PC-9 (cell line): ENCODE results near the gene LIN28B.

Experiments used
- EZH2 ChIP-seq: fragments of 200-600 bp; sonication (generic); IDR thresholded peaks from 2 replicates; pipeline ENCODE4 v1.8.0; 2017; ENCODE audit warnings: antibody characterized with exemption, low read depth
- TF ChIP-seq, protein P1 (sequence below): fragments of 200-600 bp; sonication (generic); conservative IDR thresholded peaks from 2 replicates; pipeline ENCODE4 v1.6.1; 2017; ENCODE audit warnings: mixed run types, antibody characterized with exemption, mild to moderate bottlenecking, moderate library complexity

DNA sequence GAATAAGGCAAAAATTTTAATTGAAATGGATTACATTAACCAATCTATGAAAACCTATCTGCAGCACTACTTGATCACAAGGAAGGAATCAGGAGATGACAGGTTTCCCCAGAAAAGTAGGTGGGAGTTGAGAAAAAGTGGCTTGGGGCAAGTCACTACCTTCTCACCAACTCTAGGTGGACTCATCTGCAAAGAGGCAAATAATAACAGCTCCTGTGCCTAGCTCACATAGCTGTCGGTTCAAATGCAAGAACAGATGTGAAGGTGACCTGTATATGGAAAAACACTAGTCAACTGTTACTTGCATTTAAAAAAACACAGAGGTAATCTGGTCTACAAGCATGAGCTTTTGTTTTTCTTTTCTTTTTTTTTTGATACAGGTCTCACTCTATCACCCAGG lies 155.7 kb downstream of the LIN28B start:
- TF ChIP-seq EZH2: no peak
- TF ChIP-seq, protein P1, sequence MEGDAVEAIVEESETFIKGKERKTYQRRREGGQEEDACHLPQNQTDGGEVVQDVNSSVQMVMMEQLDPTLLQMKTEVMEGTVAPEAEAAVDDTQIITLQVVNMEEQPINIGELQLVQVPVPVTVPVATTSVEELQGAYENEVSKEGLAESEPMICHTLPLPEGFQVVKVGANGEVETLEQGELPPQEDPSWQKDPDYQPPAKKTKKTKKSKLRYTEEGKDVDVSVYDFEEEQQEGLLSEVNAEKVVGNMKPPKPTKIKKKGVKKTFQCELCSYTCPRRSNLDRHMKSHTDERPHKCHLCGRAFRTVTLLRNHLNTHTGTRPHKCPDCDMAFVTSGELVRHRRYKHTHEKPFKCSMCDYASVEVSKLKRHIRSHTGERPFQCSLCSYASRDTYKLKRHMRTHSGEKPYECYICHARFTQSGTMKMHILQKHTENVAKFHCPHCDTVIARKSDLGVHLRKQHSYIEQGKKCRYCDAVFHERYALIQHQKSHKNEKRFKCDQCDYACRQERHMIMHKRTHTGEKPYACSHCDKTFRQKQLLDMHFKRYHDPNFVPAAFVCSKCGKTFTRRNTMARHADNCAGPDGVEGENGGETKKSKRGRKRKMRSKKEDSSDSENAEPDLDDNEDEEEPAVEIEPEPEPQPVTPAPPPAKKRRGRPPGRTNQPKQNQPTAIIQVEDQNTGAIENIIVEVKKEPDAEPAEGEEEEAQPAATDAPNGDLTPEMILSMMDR: no peak
